ENCODE results near the gene ARL6IP5. TPM values are rescaled to one million over a fixed set of nuclear protein-coding genes. Genes with fewer than 3 reads are reported as not detected.

The ARL6IP5 gene
- total and polyA plus RNA-seq, 9 of the 15 experiments (the other 6 are each of a cell fraction or from before 2014, with no cell fraction given): 10.3 to 54.0 (median 12.7) TPM

- TF ChIP-seq FOXK2 (conservative IDR thresholded peaks at IDR 0.05 in 1 of 2, IDR thresholded peaks at IDR 0.05 in 1 of 2; ENCODE audit: low read depth in 2 of 2) (no peak), RFX7 (CRISPR knock-in tag; IDR thresholded peaks at IDR 0.05) (no peak), CHD1 (IDR thresholded peaks at IDR 0.05; ENCODE audit: low read length) (no peak), JUND (IDR thresholded peaks at IDR 0.05; ENCODE audit: borderline replicate concordance, low read depth, low read length) (peak; percentile 20; the same call in 1 of the 2 replicates), JUND (tag; IDR thresholded peaks at IDR 0.05; ENCODE audit: borderline replicate concordance, low read depth, low read length) (peak; percentile 16; the same call in 1 of the 3 replicates), CEBPZ (IDR thresholded peaks at IDR 0.05; ENCODE audit: borderline replicate concordance, low read depth, low read length) (no peak)
Measured at GRCh38 chr3:69142090-69142489, 57.4 kb downstream of the ARL6IP5 start (continued).

GRCh38 chr3:69142797-69143454, 58.2 kb downstream of the ARL6IP5 start:
- ATAC-seq (no peak), FAIRE-seq (no peak), DNase-seq (ENCODE audit: extremely low read depth in 1 of 4, low spot score in 3 of 4) (no peak)
- POLR2A ChIA-PET: no interaction called here
- CTCF ChIA-PET (ENCODE audit: low intra/inter-chr PET ratio): no interaction called here
- no peaks in the 10 kb centered on the region for H4K20me1 ChIP-seq (replicated peaks; ENCODE audit: control insufficient read depth, insufficient read depth, low read length)
- BruUV-seq (replicated peaks): no TSS peak
- H3K4me3 ChIP-seq: no peak overlapping the region
- no peaks in the 10 kb centered on the region; a peak in 1 of 5 replicates for H3K27me3 ChIP-seq (ENCODE audit: control insufficient read depth in 2 of 2, insufficient read depth in 2 of 2, low read length in 2 of 2)
- no peaks in the 10 kb centered on the region for H3K36me3 ChIP-seq (ENCODE audit: control insufficient read depth, insufficient read depth, low read length)
- no peaks in the 10 kb centered on the region for H3K9me3 ChIP-seq (replicated peaks; ENCODE audit: control insufficient read depth, insufficient read depth, low read depth, low read length)
- WGBS (ENCODE audit: insufficient coverage, low coverage, missing lambda C conversion rate): 39% methylated on average over 4 of the region's 4 CpGs
- H2AFZ ChIP-seq (ENCODE audit: low read depth, low read length): no peak overlapping the region
- no peaks in the 10 kb centered on the region for H3K79me2 ChIP-seq (ENCODE audit: control insufficient read depth, insufficient read depth, low read length)
- TF ChIP-seq FOXP1 (CRISPR knock-in tag; IDR thresholded peaks at IDR 0.05) (no peak), ZNF644 (tag; IDR thresholded peaks at IDR 0.05; ENCODE audit: low read depth) (0 out of 2 replicates have a peak, but pooled peaks have one; percentile 12), BRD4 (IDR thresholded peaks at IDR 0.05) (0 out of 2 replicates have a peak, but pooled peaks have one; percentile 40)
- H3K27ac ChIP-seq (ENCODE audit: extremely low read depth, low read depth, low read length): peak overlapping the region; percentile 23; the same call in 1 of the 3 replicates
- H3K9ac ChIP-seq (ENCODE audit: insufficient read depth in 1 of 2, low read depth in 2 of 2, low read length in 2 of 2): no peak overlapping the region
- H3K4me2 ChIP-seq (ENCODE audit: insufficient read depth, low read length): no peak overlapping the region
- H3K9me1 ChIP-seq (ENCODE audit: control insufficient read depth, insufficient read depth, low read length): no peaks in the 10 kb centered on the region
- H3K4me1 ChIP-seq (replicated peaks in 1 of 2; ENCODE audit: control insufficient read depth in 2 of 2, insufficient read depth in 2 of 2, low read length in 2 of 2): peaks cover 0 to 27% of the 10 kb centered on the region in 2 experiments; a peak in 2 of 5 replicates
- intact Hi-C loops (cut with micrococcal nuclease): no loop called here
- in situ Hi-C loops (cut with MboI): no loop called here

All from K562 (cell line).